ENCODE measurements around the gene CD3E.
"Not testable (repeated sequence)": the region's sequence is repeated elsewhere in the genome, so short reads cannot be mapped to it uniquely, and the experiment has no call there.

The CD3E gene

DNA sequence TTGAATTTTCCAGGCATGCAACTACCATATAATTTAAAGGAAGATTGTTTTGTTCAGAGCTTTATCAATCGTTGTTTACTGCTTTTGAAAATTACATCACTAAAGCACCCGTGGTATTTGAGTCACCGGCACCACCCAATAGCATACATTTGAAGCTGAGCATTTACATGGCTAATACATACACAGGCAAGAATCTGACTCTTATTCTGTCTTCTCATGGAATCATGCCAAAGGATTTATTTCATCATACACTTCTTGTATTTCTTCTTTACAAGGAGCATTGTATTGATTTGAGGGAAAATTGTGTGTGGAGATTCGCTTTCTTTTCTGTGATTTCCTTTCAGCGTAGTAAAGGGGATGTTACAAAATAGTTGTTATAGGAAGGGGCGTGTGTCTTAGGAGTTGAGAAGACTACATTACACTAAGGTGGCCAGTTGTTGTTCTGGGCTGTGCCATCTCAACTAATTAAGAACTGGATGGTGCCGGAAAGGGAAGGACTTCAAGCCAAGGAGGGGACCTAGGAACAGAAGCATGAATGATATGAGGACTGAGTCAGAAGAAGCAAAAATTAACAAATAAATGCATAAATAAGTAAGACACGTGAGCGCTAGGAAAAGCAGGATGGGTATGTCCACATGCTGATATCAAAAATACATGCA is 12.9 kb upstream of the CD3E start:
- FAIRE-seq, result no peak

DNA sequence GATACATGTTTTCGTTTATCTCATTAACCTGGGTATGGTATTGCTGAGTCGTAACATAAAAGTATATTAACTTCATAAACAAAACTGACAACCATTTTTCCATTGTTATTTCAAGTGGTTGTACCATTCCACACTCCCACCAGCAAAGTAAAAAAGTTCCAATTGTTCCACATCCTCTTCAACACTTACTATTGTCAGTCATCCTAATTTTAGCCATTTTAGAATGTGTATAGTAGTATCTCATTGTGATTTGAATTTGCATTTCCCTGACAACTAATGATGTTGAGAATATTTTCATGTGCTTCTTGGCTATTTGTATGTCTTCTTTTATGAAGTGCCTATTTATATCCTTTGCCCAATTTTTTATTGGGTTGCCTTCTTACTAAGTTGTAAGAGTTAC is 10.5 kb upstream of the CD3E start:
- no peak for FAIRE-seq

GRCh38 chr11:118295199-118295598 is 9.3 kb upstream of the CD3E start:
- no peak for FAIRE-seq

DNA sequence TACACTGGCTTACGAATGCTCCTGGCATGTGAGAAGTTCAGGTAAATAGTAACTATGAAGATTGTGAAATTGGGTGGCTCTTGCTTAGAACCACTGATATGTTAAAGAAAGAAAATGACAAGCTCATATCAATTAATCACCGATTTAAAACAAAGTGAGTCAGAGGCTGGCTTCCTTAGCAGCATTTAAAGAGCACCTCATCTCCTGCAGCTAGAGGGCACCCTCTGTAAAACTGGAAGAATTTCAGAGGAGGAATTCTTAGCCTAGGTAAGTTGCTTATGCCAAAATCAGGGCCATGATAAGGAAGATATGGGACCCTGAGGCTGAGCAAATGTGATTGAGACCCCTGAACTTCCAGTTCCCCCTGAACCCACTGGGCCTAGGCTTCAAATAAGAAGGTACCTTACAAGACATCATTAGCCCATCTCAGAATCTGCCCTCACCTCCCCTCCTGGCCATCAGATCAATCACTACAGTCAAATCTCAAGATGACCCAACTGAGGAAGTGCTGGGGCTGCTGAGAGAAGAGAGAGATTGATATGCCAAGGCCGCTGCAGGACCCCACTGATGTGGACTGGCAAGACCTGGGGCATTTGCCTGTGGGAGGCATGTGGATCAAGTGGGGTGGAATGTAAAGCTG is 8.6 kb upstream of the CD3E start:
- no peak for FAIRE-seq

DNA sequence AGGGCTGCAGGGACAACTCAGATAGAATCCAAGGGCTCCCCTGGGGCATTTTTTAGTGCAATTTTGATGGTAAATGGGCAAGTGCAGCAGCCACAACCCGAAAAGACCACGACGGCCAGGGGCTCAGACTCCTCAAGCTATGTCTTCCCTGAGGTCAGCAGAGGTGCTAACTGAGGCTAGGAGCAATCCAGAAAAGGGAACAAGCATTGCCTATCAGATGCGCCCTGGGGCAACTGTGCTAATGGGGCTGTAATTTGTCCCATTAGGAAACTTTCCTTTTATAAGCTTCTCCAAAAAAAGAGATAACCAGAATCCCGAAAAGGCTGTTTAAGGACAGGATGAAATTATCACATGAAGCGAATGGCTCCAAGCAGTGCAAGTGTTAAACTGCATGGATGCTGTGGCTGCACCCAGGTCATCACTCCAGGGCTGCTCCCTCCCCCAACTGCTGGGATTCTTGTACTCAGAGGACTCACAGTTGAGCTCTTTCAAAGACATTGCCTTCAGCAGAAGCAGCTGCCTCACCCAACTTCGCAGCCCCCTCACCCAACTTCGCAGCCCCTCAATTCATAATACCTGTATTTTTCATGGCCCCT is 2.8 kb upstream of the CD3E start:
- no peak for FAIRE-seq

GRCh38 chr11:118304227-118304567 is 333 bp upstream of the CD3E start:
- no peak for FAIRE-seq

DNA sequence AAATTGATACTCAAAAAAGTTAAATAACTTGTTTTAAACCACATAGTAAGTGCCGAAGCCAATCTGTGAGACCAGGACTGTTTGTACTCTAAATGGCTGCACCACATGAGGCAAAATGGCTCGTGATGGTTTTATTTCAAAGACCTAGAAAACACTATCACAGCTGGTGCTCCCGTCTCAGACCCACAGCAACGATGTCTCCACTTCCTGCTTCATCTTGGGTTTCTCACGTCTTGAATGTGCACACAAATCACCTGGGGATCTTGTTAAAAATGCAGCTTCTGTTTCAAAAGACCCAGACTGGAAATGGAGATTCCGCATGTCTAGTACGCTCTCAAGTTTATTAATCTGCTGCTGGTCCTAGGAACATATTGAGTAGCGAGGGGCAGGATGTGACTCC is 1.2 kb downstream of the CD3E start:
- no peak for FAIRE-seq

DNA sequence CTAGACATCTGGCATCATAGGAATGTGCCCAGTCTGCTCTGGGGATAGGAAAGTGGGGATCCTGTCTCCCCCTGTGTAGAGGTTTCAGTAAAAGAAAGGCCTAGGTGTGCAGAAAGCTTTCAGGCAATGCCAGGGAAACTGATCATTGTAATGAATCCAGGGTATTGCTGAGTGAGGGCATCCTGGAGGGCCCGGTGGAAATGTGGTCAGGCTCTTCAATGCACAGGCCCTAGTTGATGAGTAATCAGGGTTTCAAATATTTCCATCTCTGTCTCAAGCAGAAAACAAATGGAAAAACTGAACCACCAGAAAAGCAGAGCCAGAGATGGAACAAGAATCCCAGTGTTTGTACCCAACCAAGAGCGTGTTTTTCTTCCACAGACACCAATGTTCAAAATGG is 2.0 kb downstream of the CD3E start:
- FAIRE-seq, result no peak

- FAIRE-seq, result not testable (repeated sequence)
Measured at GRCh38 chr11:118308995-118309528, 4.5 kb downstream of the CD3E start.

DNA sequence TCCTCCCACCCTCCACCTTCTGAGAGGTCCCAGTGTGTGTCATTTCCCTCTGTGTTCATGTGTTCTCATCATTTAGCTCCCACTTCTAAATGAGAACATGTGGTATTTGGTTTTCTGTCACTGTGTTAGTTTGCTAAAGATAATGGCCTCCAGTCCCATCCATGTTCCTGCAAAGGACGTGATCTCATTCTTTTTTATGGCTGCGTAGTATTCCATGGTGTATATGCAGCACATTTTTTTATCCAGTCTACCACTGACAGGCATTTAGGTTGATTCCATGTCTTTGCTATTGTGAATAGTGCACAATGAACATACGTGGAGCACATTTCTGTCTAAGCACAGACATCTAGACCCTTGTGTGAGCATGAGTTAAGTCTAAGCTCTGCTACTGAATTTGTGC is 5.7 kb downstream of the CD3E start:
- no peak for FAIRE-seq

GRCh38 chr11:118310781-118311485 is 6.4 kb downstream of the CD3E start:
- no peak for FAIRE-seq

- FAIRE-seq, result no peak
Measured at GRCh38 chr11:118311518-118311917, 7.0 kb downstream of the CD3E start.

GRCh38 chr11:118312328-118312727 is 7.8 kb downstream of the CD3E start:
- no peak for FAIRE-seq

DNA sequence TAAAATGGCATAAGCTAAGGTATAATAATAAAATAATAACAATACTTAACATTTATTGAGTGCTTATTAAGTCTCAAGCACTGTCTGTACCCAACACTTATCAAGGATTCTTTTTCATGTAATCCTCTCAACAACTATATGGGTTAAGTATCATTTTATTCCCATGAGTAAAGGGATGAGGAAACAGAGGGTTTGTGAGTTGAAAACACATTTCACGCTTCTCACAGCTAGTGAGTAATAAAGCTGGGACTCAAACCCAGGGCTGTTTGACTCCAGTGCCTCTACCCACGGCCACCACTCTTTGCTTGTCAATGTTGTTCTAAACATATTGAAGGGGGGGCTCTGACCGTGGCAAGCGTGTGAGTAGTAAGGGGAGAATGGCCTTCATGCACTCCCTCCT is 8.7 kb downstream of the CD3E start:
- no peak for FAIRE-seq

- FAIRE-seq, result no peak
Measured at GRCh38 chr11:118314988-118315411, 10.5 kb downstream of the CD3E start.

DNA sequence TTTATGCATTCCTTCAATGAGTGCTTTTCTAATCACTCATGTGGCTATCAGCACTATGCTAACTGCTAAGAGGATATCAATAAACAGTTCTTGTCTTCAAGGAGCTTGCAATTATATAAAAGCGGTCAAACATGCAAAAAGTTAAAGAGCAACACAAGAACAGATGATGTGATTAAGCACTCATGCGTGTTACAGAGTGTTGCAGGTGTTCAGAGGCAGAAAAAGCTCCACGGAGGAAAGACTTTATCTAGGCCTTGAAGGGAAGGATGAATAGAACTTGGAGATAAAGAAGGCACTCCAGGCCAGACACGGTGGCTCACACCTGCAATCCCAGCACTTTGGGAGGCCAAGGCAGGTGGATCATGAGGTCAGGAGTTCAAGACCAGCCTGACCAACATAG is 13.6 kb downstream of the CD3E start:
- FAIRE-seq, result no peak

- FAIRE-seq, result no peak
Measured at GRCh38 chr11:118318581-118319336, 14.2 kb downstream of the CD3E start.

GRCh38 chr11:118319337-118319707 is 14.8 kb downstream of the CD3E start:
- FAIRE-seq, result no peak

- no peak for FAIRE-seq
Measured at GRCh38 chr11:118320515-118320914, 16.0 kb downstream of the CD3E start.

- no peak for FAIRE-seq
Measured at GRCh38 chr11:118321386-118322082, 17.0 kb downstream of the CD3E start.

DNA sequence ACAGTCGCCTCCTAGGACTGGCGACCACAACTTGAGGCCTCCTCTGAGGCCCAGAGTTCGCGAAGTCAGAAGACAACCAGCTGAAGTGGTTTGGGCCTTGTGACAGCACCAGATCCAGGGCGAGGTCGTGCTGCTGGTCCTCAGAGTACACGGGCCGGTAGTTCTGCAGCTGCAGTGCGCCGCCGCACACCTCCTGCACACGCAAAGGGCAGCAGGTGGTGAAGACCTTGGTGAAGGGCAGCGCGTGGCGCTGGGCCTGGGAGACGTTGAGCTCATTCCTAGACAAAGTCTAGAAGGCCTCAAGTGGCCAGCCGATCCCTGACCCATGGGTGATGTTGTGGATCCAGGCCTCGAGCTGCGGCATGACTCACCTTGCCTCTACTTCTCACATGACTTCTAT is 18.2 kb downstream of the CD3E start:
- FAIRE-seq, result no peak

- no peak for FAIRE-seq
Measured at GRCh38 chr11:118325283-118325682, 20.8 kb downstream of the CD3E start.

All from colon (tissue), 2 donors.